CD14-positive monocyte (primary cell): ENCODE results near the gene RCHY1. TPM values are rescaled to one million over a fixed set of nuclear protein-coding genes. Genes with fewer than 3 reads are reported as not detected.

ENCODE experiments used
- DNase-seq, 3 donors: peaks; one replicate each; pipeline ENCODE4 v3.0.0-alpha.2; 2011 to 2022
- H2AFZ ChIP-seq: 2 replicates; pipeline ENCODE4 v1.6.0; 2012; ENCODE audit warnings: mild to moderate bottlenecking, low read depth, low read length, inconsistent platforms; ENCODE audit not compliant: insufficient read depth, poor library complexity, severe bottlenecking
- H3K27ac ChIP-seq, 2 donors: 1 replicate in 1 of 2; 2 replicates in 1 of 2; pipeline ENCODE4 v1.5.1; 2012 to 2013; ENCODE audit warnings: low read length in 2 of 2, control low read depth in 1 of 2, inconsistent platforms in 1 of 2, low read depth in 1 of 2, mild to moderate bottlenecking in 1 of 2
- H3K27me3 ChIP-seq, 2 donors: one replicate each; pipeline versions ENCODE4 v1.6.0 to v1.6.1; 2011 to 2013; ENCODE audit warnings: low read length in 2 of 2; ENCODE audit not compliant: control insufficient read depth in 2 of 2, insufficient read depth in 2 of 2
- H3K36me3 ChIP-seq, 2 donors: replicated peaks in 1 of 2; 1 replicate in 1 of 2; 2 replicates in 1 of 2; pipeline versions ENCODE4 v1.5.1 to v1.6.1; 2012 to 2013; ENCODE audit warnings: low read length in 2 of 2, control low read depth in 1 of 2, inconsistent platforms in 1 of 2, mild to moderate bottlenecking in 1 of 2; ENCODE audit not compliant: insufficient read depth in 2 of 2, control insufficient read depth in 1 of 2
- H3K4me1 ChIP-seq, 2 donors: 1 replicate in 1 of 2; 2 replicates in 1 of 2; pipeline versions ENCODE4 v1.5.1 to v1.6.1; 2012 to 2013; ENCODE audit warnings: low read length in 2 of 2, control low read depth in 1 of 2, inconsistent platforms in 1 of 2, mild to moderate bottlenecking in 1 of 2, moderate library complexity in 1 of 2; ENCODE audit not compliant: insufficient read depth in 2 of 2, control insufficient read depth in 1 of 2
- H3K4me2 ChIP-seq: replicated peaks from 2 replicates; pipeline ENCODE3; 2012; ENCODE audit warnings: low read length, moderate library complexity, mild to moderate bottlenecking; ENCODE audit not compliant: poor library complexity, severe bottlenecking; ENCODE audit errors: extremely low read depth
- H3K4me3 ChIP-seq, 3 experiments: fragments of 200-600 bp in 1 of 3; sonication (generic) in 1 of 3; replicated peaks in 1 of 3; 1 replicate in 2 of 3; 2 replicates in 1 of 3; pipeline ENCODE4 v1.5.1; 2011 to 2013; ENCODE audit warnings: low read length in 3 of 3, mild to moderate bottlenecking in 3 of 3, control low read depth in 2 of 3, low read depth in 2 of 3, inconsistent platforms in 1 of 3, moderate library complexity in 1 of 3
- H3K79me2 ChIP-seq: 2 replicates; pipeline ENCODE4 v1.6.0; 2012; ENCODE audit warnings: mild to moderate bottlenecking, control low read depth, inconsistent platforms, low read length, moderate library complexity; ENCODE audit not compliant: insufficient read depth
- H3K9ac ChIP-seq: 2 replicates; pipeline ENCODE4 v1.6.0; 2017; ENCODE audit warnings: low read length, mild to moderate bottlenecking; ENCODE audit not compliant: insufficient read depth, poor library complexity, severe bottlenecking
- H3K9me3 ChIP-seq, 2 donors: replicated peaks in 1 of 2; 1 replicate in 1 of 2; 2 replicates in 1 of 2; pipeline versions ENCODE4 v1.5.1 to v1.6.1; 2012 to 2013; ENCODE audit warnings: low read length in 2 of 2, control low read depth in 1 of 2; ENCODE audit not compliant: control insufficient read depth in 1 of 2, insufficient read depth in 1 of 2
- H4K20me1 ChIP-seq: 2 replicates; pipeline ENCODE4 v1.6.0; 2012; ENCODE audit warnings: mild to moderate bottlenecking, low read length, control low read depth, moderate library complexity; ENCODE audit not compliant: insufficient read depth
- H3K27ac Mint-ChIP-seq, 7 donors: one replicate each; pipeline ENCODE4 v1.8.0; 2020; ENCODE audit warnings: mild to moderate bottlenecking in 7 of 7, mixed read lengths in 7 of 7, moderate library complexity in 6 of 7, inconsistent platforms in 2 of 7
- H3K27me3 Mint-ChIP-seq, 3 donors: one replicate each; pipeline ENCODE4 v1.8.0; 2021 to 2022; ENCODE audit warnings: low read depth in 3 of 3, mild to moderate bottlenecking in 3 of 3, mixed read lengths in 3 of 3, moderate library complexity in 3 of 3, inconsistent platforms in 1 of 3
- H3K36me3 Mint-ChIP-seq, 2 donors: one replicate each; pipeline ENCODE4 v1.8.0; 2020; ENCODE audit warnings: mixed read lengths in 2 of 2, inconsistent platforms in 1 of 2, mild to moderate bottlenecking in 1 of 2
- H3K4me1 Mint-ChIP-seq: one replicate; pipeline ENCODE4 v1.8.0; 2020; ENCODE audit warnings: mild to moderate bottlenecking, mixed read lengths
- H3K4me3 Mint-ChIP-seq, 2 donors: one replicate each; pipeline ENCODE4 v1.8.0; 2020; ENCODE audit warnings: mild to moderate bottlenecking in 2 of 2, mixed read lengths in 2 of 2, moderate library complexity in 1 of 2
- H3K9me3 Mint-ChIP-seq, 7 donors: one replicate each; pipeline ENCODE4 v1.8.0; 2020 to 2022; ENCODE audit warnings: mixed read lengths in 7 of 7, mild to moderate bottlenecking in 6 of 7, moderate library complexity in 6 of 7, inconsistent platforms in 2 of 7
- WGBS: methylation state at CpG from one replicate; pipeline ENCODE4 v1.1.5; 2013; ENCODE audit warnings: missing lambda C conversion rate; ENCODE audit not compliant: insufficient coverage; 5-methylcytosine and 5-hydroxymethylcytosine counted together
- intact Hi-C, 2 donors: fragments of 100-400 bp; cut with micrococcal nuclease; formaldehyde crosslinking; loops; one replicate each; pipeline versions ENCODE4 v1.15.0 to v1.15.1; 2023
- polyA plus RNA-seq, 3 donors: library from polyadenylated mRNA; depleted of rRNA in 1 of 3; unstranded in 2 of 3; stranded (reverse) in 1 of 3; fragments of 300-500 nt in 2 of 3; fragments of >200 nt in 1 of 3; fragmentation: Illumina TruSeq in 2 of 3; gene quantifications; 1 replicate in 2 of 3; 2 replicates in 1 of 3; pipeline ENCODE4 v1.2.3, GENCODE V29; 2012 to 2021
- TF ChIP-seq, protein P1 (sequence below): fragments of 200-600 bp; IDR thresholded peaks from one replicate; pipeline ENCODE4 v1.8.0; 2022; ENCODE audit warnings: antibody characterized with exemption, mild to moderate bottlenecking

Gene RCHY1
- polyA plus RNA-seq, 3 donors: 22.5 to 44.1 (median 23.0) TPM

- H2AFZ ChIP-seq: no peak overlapping the region
- no peak overlapping the region for H3K27ac ChIP-seq
- no peaks in the 10 kb centered on the region for H3K27me3 ChIP-seq
- H3K9me3 ChIP-seq: no peaks in the 10 kb centered on the region
- H3K36me3 ChIP-seq: peaks cover 6 to 12% of the 10 kb centered on the region in 2 donors
- H3K36me3 Mint-ChIP-seq: peaks cover 0 to 9% of the 10 kb centered on the region in 2 donors
- H3K4me3 ChIP-seq: no peak overlapping the region
- TF ChIP-seq, protein P1, sequence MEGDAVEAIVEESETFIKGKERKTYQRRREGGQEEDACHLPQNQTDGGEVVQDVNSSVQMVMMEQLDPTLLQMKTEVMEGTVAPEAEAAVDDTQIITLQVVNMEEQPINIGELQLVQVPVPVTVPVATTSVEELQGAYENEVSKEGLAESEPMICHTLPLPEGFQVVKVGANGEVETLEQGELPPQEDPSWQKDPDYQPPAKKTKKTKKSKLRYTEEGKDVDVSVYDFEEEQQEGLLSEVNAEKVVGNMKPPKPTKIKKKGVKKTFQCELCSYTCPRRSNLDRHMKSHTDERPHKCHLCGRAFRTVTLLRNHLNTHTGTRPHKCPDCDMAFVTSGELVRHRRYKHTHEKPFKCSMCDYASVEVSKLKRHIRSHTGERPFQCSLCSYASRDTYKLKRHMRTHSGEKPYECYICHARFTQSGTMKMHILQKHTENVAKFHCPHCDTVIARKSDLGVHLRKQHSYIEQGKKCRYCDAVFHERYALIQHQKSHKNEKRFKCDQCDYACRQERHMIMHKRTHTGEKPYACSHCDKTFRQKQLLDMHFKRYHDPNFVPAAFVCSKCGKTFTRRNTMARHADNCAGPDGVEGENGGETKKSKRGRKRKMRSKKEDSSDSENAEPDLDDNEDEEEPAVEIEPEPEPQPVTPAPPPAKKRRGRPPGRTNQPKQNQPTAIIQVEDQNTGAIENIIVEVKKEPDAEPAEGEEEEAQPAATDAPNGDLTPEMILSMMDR: no peak
- no peak overlapping the region for H3K9ac ChIP-seq
- peaks cover 6% of the 10 kb centered on the region for H3K4me1 Mint-ChIP-seq
- H3K9me3 Mint-ChIP-seq: peaks cover 0 to 4% (median 0%) of the 10 kb centered on the region in 7 donors
- H3K79me2 ChIP-seq: no peaks in the 10 kb centered on the region
- H3K4me3 Mint-ChIP-seq: no peak overlapping the region
- H3K4me1 ChIP-seq: peaks cover 5% of the 10 kb centered on the region in 2 donors
- WGBS: 11% methylated on average over 2 of the region's 15 CpGs
- intact Hi-C loops: no loop called here
- peaks cover 0 to 1% (median 1%) of the 10 kb centered on the region in 3 donors for H3K27me3 Mint-ChIP-seq
- no peaks in the 10 kb centered on the region for H4K20me1 ChIP-seq
- H3K27ac Mint-ChIP-seq: peak overlapping the region in 1 of 7 donors; percentile 27
- H3K4me2 ChIP-seq: no peak overlapping the region
- DNase-seq: peak; percentile 35 to 58 (median 51)
Observed at GRCh38 chr4:75547647-75548387, 33.6 kb upstream of the RCHY1 start.

- H4K20me1 ChIP-seq: no peaks in the 10 kb centered on the region
- H3K4me1 Mint-ChIP-seq: peaks cover 6% of the 10 kb centered on the region
- H3K4me2 ChIP-seq: no peak overlapping the region
- peaks cover 0 to 4% (median 0%) of the 10 kb centered on the region in 7 donors for H3K9me3 Mint-ChIP-seq
- no peak overlapping the region for H3K9ac ChIP-seq
- 98% methylated on average over 5 of the region's 5 CpGs for WGBS
- no peaks in the 10 kb centered on the region for H3K27me3 ChIP-seq
- peaks cover 6 to 12% of the 10 kb centered on the region in 2 donors for H3K36me3 ChIP-seq
- intact Hi-C loops: no loop called here
- H2AFZ ChIP-seq: no peak overlapping the region
- no peak overlapping the region for H3K27ac ChIP-seq
- no peaks in the 10 kb centered on the region for H3K27me3 Mint-ChIP-seq
- H3K4me1 ChIP-seq: peaks cover 5% of the 10 kb centered on the region in 2 donors
- DNase-seq: no peak
- peak overlapping the region in 1 of 7 donors; percentile 30 for H3K27ac Mint-ChIP-seq
- no peak overlapping the region for H3K4me3 ChIP-seq
- H3K4me3 Mint-ChIP-seq: no peak overlapping the region
- no peaks in the 10 kb centered on the region for H3K79me2 ChIP-seq
- H3K9me3 ChIP-seq: no peaks in the 10 kb centered on the region
- H3K36me3 Mint-ChIP-seq: peaks cover 2 to 13% of the 10 kb centered on the region in 2 donors
- TF ChIP-seq, protein P1: no peak
Observed at GRCh38 chr4:75545526-75545925, 31.3 kb upstream of the RCHY1 start.
